Measurements from ENCODE around the gene ERICH4. TPM values are rescaled to one million over a fixed set of nuclear protein-coding genes. Genes with fewer than 3 reads are reported as not detected.
"Not testable (repeated sequence)": the region's sequence is repeated elsewhere in the genome, so short reads cannot be mapped to it uniquely, and the experiment has no call there.

Gene ERICH4
- total RNA-seq, 4 donors from 2014 or later = not detected

DNA sequence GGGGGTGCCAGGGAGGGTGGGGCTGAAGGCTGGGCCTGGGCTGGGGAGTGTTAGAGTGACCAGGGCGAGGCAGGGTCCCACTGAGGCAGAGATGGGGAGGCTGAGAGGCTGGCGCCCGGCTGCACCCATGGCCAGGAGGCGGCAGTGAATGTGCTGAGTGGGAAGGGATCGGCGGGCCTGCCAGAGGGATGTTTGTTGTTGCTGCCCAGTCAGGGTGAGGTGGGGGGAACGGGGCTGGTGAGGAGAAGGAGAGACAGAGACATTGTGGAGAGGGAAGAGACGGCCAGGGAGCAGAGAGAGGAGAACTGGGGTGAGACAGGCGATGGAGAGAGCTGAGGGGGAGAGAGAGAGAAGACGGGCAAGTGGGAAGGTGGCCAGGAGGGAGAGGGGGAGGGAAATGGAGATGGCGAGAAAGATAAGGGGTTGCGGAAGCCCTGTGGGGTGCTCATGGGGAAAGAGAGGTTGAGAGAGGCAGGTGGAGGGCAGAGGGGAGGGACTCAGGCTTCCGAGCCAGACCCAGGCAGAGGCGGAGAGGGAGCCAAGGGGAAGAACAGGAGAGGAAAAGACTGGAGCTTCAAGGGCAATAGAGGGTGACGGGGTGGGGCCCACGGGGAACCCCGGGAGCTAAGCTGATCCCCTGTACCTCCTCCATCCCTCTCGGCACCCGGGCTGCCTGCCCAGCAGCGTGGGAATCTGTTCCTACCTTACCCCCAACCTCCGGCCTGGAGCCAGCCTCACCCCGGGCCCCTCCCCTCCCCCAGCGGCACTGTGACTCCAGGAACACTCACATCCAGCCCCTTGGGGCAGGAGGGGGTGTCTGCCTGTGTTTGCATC, 15.1 kb upstream of the ERICH4 start:
- DNase-seq (ENCODE audit: low spot score) (no peak), ATAC-seq (ENCODE audit: low FRiP score) (peak; percentile 63)
- TF ChIP-seq, protein P1, sequence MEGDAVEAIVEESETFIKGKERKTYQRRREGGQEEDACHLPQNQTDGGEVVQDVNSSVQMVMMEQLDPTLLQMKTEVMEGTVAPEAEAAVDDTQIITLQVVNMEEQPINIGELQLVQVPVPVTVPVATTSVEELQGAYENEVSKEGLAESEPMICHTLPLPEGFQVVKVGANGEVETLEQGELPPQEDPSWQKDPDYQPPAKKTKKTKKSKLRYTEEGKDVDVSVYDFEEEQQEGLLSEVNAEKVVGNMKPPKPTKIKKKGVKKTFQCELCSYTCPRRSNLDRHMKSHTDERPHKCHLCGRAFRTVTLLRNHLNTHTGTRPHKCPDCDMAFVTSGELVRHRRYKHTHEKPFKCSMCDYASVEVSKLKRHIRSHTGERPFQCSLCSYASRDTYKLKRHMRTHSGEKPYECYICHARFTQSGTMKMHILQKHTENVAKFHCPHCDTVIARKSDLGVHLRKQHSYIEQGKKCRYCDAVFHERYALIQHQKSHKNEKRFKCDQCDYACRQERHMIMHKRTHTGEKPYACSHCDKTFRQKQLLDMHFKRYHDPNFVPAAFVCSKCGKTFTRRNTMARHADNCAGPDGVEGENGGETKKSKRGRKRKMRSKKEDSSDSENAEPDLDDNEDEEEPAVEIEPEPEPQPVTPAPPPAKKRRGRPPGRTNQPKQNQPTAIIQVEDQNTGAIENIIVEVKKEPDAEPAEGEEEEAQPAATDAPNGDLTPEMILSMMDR (IDR thresholded peaks at IDR 0.05) = no peak

DNA sequence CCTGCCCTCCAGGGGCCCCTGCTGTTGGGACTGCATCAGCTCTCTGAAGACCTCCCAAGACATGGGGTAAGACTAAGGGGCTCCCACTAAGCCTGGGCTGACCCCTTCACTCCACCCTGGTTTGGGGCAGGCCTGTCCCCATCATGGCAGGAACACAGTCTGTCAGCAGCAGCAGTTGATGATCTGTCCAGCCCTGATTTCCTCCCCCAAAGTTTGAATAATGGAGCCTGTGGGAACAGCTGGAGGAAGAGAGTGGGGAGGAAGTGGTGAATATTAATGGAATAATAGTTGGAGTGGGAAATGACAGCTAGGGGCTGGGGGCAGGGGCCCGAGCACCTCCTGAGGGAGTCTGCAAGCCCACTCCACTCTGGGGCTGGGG, 14.5 kb upstream of the ERICH4 start:
- TF ChIP-seq, protein P1 (IDR thresholded peaks at IDR 0.05) = no peak
- ATAC-seq (ENCODE audit: low FRiP score) (no peak), DNase-seq (ENCODE audit: low spot score) (no peak)

DNA sequence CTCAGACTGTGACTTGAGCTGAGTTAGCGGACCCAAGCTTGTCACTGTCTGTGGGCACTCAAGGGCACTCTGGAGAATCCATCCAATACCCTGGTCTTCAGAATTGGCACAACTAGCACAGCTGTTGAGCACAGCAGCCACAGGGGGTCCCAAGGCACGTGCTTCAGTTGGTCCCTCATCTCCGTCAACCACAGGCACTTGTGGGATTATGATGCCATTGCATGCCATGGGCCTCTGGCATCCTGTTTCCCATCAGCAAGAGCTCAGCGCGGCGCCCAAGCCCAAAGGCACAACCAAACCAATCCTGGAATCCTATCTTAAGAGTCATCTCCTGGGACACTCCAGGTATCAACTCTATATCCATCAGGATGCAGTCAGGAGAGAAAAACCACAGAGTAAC, 12.0 kb upstream of the ERICH4 start:
- DNase-seq (ENCODE audit: low spot score) (no peak), ATAC-seq (ENCODE audit: low FRiP score) (no peak)
- TF ChIP-seq, protein P1 (IDR thresholded peaks at IDR 0.05) = no peak

DNA sequence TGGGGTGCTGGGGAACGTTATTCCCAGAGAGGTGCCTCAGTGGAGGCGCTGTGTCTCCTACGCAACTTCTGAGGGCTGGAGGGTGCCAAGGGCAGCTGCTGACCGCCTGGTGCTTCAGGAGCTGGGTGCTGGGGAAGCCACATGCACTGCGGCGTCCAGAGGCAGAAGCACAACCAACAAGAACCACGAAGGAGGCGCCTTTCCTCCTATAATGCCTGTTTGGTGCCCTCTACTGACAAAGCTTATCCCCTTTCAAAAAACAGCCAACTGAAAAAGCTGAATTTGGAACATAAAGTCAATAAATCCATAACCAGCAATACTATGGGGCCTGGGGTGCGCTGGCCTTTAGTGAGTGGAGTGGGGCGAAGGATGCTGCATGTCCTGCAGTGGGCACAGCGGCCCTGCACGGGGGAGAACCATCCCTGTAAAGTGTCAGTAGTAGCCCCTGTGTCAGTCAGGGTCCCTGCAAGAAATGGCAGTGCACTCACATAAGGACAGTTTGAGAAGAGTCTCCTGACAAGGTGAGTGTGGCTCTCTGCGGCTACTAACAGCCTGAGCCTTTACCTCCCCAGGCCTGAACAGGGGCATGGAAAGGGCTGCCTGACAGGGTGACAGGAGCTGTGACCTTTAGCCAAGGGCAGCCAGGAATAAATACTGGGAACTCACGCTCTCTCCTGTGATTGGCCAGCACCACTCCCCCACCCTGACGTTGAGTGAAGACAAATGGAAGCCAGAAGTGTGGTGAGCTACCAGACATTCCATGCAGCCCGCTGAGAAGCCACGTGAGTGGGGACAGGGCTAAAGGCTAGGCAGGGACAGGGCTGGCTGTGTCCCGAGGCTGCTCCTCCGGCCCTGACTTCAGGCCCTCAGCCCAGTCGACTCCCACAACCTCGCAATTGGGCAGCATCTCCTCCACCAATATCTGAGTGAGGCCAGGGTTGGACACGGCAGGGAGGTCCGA, 11.2 kb upstream of the ERICH4 start:
- DNase-seq (ENCODE audit: low spot score) = no peak
- TF ChIP-seq, protein P1 (IDR thresholded peaks at IDR 0.05) = no peak
- no peak for ATAC-seq (ENCODE audit: low FRiP score)

DNA sequence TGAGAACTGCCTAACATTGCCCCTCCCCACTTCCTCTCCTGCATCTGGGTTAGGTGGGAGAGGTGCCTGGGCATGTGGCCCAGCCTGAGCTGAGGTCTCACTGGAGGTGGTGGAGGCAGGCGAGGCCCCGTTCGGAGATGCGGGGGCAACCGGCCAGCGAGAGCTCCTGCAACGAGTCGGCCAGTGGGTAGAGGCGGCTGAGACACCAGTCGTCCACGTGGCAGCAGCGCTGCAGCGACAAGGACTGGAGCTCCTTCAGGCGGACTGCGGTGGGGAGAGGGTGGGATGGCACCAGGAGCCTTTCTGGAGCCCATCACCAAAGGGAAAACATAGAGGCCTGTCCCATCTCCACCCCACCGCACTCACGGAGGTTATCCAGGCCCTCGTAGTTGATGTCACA, 9.8 kb upstream of the ERICH4 start:
- TF ChIP-seq, protein P1 (IDR thresholded peaks at IDR 0.05) = no peak
- no peak for DNase-seq (ENCODE audit: low spot score)
- no peak for ATAC-seq (ENCODE audit: low FRiP score)

DNA sequence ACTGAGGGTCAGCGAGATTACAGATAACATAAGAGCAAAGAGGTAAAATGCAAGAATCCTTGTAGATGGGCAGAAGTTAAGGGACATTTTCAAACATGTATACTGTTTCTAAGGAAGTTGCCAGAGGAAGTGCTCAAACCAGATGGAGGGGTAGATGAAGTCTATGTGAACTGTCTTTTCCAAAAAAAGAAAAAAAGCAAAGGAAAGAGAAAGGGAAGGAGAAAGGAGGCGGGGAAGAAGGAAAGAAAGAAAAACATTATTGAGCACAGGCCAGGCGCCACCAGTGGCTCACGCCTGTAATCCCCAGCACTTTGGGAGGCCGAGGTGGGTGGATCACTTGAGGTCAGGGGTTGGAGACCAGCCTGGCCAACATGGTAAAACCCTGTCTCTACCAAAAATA, 8.5 kb upstream of the ERICH4 start:
- TF ChIP-seq, protein P1 (IDR thresholded peaks at IDR 0.05) = no peak
- DNase-seq (ENCODE audit: low spot score) (no peak), ATAC-seq (ENCODE audit: low FRiP score) (no peak)

DNA sequence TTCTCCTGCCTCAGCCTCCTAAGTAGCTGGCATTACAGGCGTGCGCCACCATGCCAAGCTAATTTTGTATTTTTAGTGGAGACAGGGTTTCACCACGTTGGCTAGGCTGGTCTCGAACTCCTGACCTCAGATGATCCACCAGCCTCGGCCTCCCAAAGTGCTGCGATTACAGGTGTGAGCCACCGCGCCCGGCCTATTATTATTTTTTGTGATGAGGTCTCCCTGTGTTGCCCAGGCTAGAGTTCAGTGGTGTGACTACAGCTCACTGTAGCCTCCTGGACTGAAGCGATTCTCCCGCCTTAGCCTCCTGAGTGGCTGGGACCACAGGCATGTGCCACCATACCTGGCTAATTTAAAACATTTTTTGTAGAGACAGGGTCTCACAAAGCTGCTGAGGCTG, 7.6 kb upstream of the ERICH4 start:
- DNase-seq (ENCODE audit: low spot score); ATAC-seq (ENCODE audit: low FRiP score): not testable (repeated sequence)
